ENCODE measurements around the gene TNIP2.

Gene TNIP2, protein sequence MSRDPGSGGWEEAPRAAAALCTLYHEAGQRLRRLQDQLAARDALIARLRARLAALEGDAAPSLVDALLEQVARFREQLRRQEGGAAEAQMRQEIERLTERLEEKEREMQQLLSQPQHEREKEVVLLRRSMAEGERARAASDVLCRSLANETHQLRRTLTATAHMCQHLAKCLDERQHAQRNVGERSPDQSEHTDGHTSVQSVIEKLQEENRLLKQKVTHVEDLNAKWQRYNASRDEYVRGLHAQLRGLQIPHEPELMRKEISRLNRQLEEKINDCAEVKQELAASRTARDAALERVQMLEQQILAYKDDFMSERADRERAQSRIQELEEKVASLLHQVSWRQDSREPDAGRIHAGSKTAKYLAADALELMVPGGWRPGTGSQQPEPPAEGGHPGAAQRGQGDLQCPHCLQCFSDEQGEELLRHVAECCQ

GRCh38 chr4:2755821-2756690, at the start of gene TNIP2:
Gene TNIP2 (minus strand): TSS chr4:2756336. CDS start chr4:2756289, 47 bp downstream.
- peak; percentile 71 for DNase-seq (ENCODE audit: low read depth)

DNA sequence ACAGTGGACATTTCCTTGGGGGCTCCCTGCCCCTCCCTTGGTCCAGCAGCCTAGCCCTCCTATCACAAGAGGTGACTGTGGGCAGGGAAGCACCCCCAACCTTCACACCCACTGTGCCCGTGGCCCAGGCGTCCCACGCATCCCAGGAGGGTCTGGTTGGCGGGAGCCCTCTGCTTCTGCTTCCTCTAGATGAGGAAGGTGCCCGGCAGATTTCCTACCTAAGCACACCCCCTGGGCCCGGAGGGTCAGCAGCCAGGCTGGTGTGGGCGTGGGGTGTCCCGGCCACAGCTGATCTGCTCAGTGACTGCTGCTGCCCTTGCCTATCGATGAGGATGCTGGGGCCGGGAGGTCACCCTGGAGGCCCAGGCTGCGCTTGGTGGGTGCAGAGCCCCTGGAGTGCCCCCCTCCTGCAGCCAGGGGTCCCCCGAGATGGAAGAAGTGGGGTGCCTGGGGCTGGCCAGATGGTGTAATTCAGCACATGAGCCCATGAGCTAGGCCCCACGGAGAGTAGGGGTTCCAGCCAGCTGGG, 48.9 kb upstream of the TNIP2 start:
- no peak for DNase-seq (ENCODE audit: low read depth)

DNA sequence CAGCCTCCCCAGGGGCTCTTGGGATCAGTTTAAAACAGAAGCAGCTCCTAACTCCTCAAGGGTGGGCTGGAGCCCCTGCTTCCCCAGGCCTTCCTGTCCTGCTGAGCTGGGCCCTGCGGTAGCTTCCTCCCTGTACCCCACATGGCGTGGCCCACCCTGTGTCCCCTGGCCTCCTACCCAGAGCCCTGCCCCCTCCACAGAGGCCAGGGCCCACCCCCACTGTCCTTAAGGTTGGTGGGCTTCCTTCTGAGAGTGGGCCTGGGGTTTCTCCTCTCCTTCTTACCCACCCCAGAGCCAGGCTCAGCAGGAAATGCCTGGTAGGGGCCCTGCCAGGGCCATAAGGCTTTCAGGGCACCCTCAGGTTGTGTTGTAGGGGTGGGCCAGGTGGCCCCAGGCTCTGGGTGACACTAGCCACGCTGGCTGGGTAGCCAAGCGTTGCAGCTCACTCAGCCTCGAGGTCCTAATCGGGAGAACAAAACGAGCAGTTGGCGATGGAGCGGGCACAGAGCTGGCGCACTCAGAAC, 48.4 kb upstream of the TNIP2 start:
- DNase-seq (ENCODE audit: low read depth) = no peak

DNA sequence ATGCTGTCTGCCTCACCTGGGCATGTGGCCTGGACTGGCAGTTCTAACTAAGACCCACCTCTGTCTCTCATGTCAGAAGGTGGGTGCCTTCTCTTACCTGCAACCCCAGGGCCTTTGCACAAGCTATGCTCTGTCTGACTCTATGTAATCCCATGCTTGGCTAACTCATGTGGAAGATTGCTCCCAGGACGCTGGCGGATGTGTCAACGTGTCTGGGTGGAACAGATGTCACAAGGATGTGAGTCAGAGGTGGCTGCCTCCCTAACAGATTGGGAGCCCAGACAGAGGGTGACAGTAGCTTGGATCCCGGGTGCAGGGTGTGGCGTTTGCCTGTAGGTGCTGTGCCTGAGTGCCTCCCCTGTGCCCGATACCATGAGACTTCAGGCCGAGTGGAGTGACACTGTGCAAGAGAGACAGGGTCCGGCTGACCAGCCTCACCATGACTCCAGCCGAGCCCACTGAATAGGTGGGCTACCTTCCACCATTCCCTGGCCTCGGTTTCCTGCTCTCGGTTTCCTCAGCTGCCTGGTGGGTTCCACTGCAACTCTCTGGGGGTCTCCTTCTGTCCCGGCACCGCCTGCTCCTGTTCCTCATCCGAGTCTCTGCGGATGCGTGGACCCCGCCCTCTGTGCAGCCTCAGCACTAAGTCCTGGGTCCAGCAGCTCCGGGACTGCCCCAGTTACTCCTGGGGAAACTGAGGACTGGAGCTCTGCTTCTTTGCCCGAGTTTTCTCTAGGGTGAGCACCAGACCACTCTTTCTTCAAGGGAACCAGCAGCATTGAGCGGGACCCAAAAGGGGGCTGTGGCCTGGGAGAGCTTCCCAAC, 47.7 kb upstream of the TNIP2 start:
- no peak for DNase-seq (ENCODE audit: low read depth)

DNA sequence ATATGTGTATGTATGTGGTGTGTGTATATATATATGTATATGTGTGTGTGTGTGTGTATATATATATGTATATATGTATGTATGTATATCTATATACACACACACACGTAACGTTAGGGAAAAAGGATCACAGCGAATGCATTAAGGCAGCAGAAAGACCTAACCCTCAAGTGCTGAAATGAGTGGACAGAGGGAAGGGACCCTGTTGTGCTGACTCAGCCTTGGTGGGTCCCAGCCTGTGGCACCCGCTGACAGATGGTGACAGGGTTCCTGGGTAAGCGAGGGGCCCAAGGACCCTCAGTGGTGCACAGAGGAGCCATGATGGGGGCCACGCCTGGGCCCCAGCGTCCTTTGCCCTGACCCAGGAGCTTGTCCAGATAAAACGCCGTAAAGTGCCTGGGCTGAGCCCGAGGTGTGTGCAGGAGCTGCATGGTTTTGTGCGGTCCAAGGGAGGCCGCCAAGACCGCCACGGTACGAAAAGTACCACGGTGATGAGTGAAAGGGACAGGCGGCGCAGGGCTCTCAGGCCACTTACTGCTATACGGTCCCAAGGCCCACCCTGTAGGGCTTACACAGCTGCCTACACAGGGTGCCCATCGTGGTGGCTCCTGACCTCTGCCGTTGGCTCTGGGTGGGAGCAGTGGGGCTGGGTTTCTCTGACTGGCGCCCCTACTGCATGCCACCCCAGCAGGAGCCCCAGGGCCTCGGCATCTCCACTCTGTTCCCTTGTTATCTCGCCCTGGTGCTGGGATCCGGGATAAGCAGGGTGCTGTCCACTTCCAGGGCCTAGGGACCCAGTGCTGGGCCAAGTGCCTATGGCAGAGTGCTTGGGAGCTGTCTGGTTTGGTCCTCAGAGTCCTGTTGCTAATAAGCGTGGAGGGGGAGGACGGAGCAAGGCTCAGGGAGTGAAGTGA, 46.7 kb upstream of the TNIP2 start:
- DNase-seq (ENCODE audit: low read depth) = no peak

DNA sequence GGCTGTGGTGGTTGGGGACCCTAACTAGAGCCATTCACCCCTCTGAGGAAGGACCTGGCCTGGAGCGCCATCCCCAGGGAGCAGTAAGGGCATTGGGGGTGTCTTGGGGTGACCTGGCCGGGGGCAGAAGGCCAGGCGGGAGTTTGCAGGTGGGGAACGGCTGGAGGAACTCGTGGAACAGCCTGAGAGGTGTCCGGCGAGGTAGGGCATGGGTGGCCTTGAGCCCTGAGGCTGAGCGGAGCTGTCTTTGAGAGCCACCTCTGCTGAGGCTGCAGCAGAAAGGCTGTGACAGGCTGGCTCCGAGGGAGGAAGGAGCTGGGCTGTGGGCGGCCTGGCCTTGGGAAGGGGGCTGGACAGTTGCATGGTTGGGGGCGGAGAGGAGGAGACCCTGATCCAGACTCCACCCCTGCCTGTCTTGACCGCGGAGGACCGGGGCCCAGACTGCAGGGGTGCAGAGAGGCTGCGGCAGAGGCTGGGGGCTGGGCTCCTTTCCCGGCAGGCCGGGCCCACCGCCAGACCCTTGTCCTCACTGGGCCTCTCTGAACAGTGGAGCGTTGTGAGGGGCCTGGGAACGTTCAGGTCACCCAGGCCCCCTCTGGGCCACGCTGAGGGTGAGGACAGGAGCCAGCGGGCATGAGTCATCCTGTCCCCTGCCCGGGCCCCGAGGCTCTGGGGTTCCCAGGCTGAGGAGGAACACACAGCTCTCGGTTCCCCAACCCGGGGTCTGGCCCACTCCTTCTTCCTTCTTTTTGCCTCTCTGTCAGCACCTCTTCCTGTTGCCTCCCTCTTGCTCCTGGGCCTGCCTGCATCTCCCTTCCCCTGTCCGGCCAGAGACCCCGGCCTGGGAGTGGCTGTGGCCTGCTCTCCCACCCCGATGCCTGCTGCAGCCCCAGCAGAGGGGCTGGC, 44.8 kb upstream of the TNIP2 start:
- no peak for DNase-seq (ENCODE audit: low read depth)

DNA sequence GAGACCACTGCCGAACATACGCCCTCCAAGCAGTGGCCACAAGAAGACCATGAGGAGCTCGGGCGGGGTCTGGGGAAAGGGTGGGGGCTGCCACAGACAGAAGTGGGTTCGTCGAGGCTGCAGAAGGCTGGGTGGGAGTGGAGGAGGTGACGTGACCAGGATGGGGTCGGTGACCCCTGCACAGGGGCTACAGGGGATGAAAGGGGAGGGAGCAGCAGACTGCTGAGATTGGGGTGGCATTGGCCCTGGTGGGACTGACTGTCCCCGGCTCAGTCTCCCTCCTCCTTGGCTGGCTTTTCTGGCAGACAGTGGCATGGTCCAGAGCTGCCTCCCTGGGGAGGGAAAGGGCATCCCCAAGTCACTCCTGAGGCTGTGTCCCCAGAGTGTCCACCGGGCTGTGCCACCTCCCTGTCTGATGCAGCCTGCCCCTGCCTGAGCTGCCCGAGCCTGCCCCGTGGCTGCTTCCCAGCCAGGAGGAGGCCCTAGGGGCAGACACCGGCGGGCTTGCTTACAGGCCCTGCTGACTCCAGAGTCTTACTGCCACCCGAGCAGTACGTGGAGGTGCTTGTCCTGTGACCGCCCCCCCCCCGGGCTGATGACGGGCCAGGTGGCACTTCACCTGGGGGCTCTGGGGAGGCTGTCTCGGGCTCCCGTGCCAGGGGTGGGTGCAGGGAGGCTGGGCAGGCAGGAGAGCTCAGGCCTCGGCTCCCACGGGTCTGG, 44.0 kb upstream of the TNIP2 start:
- no peak for DNase-seq (ENCODE audit: low read depth)

- no peak for DNase-seq (ENCODE audit: low read depth)
Observed at GRCh38 chr4:2799224-2799911, 43.2 kb upstream of the TNIP2 start.

GRCh38 chr4:2798399-2799223, 42.5 kb upstream of the TNIP2 start:
- no peak for DNase-seq (ENCODE audit: low read depth)

- DNase-seq (ENCODE audit: low read depth) = no peak
Observed at GRCh38 chr4:2797545-2798305, 41.6 kb upstream of the TNIP2 start.

GRCh38 chr4:2796849-2797544, 40.9 kb upstream of the TNIP2 start:
- DNase-seq (ENCODE audit: low read depth) = no peak

- no peak for DNase-seq (ENCODE audit: low read depth)
Observed at GRCh38 chr4:2795893-2796848, 40.0 kb upstream of the TNIP2 start.

- DNase-seq (ENCODE audit: low read depth) = no peak
Observed at GRCh38 chr4:2795300-2795892, 39.3 kb upstream of the TNIP2 start.

Data from activated T-cell treated with anti-CD3 and anti-CD28 coated beads for 1 hour (primary cell).